Kasumi-1 (cell line): ENCODE data around the gene OSBPL2.

Experiments used
- DNase-seq, 2 experiments: peaks; one replicate each; lab custom pipeline; 2025; lab: John Stamatoyannopoulos, UW

OSBPL2 gene

GRCh38 chr20:62258499-62259293 lies 20.4 kb downstream of the OSBPL2 start:
- DNase-seq: no peak

GRCh38 chr20:62259294-62259565 lies 20.9 kb downstream of the OSBPL2 start:
- DNase-seq: no peak

DNA sequence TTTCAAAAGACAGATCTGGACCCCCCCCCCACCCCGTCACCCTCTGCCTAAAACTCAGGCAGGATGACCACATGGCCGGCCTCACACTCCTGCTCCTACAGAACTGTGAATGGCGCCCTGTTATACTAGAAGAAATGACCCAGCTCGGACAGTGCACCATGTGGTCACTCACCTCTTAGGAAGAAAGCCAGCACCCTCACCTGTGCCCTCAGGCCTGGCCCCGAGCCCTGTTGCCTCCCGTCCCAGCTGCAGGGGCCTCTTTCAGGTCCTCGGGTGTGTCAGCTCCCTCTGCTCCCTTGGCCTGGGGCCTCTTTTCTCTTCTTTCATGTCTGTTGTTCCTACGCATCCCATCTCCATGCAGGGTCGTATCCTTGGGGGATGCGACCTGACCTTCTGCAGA lies 23.7 kb downstream of the OSBPL2 start:
- DNase-seq: no peak

DNA sequence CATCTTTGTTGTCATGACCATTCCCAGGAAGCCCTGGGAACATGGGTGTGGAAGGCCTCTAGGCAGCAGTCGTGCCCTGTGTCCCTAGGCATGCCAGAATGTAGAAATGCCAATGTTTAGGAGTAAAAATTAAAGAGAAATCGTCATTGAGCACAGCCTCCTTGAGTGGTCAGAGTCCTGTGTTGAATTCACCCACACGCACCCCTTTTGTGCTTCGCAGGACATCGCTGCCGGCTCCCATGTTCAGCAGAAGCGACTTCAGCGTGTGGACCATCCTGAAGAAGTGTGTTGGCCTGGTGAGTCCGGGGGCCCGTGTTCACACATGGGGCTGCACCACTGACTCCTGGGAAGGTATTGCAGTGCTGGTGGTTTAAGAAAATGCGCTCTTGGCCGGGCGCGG lies 25.1 kb downstream of the OSBPL2 start:
- no peak for DNase-seq

DNA sequence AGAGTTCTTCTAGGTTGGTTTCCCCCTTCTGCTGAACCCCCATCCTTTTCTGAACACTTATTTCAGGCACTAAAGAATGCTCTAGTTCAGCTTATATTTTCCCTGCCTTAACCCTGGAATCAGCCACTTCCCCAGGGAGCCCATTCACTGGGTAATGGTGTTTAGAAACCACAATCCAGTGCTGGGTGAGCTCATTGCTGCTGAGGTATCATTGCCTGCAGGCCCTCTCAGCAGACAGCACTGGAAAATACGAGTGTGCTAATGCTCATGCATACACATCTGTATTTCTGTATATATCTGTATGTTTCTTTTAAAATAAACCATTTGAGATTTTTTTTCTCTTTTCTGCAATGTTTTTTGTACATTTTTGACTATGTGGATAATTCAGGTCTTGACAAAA lies 27.0 kb downstream of the OSBPL2 start:
- DNase-seq: no peak

- no peak for DNase-seq
Measured at GRCh38 chr20:62266340-62266739, 28.0 kb downstream of the OSBPL2 start.

- no peak for DNase-seq
Measured at GRCh38 chr20:62266851-62267250, 28.5 kb downstream of the OSBPL2 start.

DNA sequence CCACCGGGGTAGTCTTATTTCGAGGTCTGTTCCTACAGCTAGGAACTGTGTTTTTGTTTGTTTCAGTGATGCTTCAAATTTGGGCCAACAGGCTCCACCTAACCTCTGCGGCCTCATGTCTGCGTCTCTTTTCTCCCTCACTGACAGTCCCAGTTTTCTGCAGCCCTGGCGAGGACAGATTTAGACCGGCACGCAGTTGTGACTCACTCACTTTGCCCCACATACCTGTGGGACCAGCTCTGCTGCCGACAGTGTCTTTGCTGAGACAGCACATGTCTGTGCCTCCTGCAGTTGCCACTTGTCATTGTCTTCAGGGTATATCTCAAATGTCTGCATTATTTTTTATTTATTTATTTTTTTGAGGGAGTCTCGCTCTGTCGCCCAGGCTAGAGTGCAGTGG lies 29.2 kb downstream of the OSBPL2 start:
- DNase-seq: no peak

GRCh38 chr20:62268228-62268900 lies 30.0 kb downstream of the OSBPL2 start:
- DNase-seq: no peak

- no peak for DNase-seq
Measured at GRCh38 chr20:62269378-62269777, 31.1 kb downstream of the OSBPL2 start.

DNA sequence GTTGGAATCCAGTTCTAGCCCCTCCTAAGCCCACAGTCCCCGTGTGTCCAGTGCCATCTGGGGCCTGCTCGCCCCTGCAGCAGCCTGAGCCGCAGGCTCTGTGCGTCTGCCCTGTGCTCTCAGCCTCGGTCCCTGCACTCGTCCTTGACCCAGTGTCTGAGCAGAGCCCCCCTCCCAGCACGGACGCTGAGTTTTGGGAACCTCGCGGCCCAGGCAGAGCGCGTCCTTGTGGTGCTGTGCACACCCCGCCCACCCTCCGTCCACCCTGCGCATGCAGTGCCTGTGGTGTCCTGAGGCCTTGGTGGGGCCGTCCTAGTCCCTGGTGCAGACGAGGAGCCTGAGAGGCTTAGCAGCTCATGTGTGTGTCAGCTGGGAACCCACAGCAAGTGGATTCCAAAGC lies 31.6 kb downstream of the OSBPL2 start:
- no peak for DNase-seq

- no peak for DNase-seq
Measured at GRCh38 chr20:62272200-62272599, 33.9 kb downstream of the OSBPL2 start.

- no peak for DNase-seq
Measured at GRCh38 chr20:62273416-62273815, 35.1 kb downstream of the OSBPL2 start.

DNA sequence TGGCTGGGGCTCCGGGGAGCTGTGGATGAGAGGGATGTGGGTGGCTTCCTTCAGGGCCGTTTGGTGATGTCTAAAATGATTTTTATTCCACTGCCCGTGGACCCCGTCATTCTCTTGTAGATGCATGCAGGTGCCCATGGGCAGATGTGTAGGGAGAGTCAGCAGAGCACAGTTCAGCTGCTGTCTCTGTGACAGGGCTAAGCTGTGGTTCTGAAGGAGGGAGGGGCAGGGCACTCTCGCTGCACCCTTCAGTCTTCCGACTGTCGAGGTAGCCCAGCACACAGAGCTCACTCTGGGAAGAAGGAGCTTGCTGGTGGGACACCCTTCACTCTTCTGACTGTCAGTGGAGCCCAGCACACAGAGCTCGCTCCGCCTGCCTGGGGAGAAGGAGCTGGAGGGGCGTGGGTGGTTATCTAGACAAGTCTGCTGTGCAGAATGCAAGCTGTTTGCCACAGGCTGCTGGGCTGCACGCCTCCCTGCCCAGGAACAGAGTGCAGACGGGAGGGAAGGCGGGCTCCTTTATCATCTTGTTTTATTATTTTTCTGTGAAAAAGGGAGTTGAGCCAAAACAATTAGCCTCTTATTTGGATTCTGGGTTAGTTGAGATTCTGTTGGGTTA lies 36.1 kb downstream of the OSBPL2 start:
- no peak for DNase-seq

GRCh38 chr20:62275219-62275618 lies 36.9 kb downstream of the OSBPL2 start:
- DNase-seq: no peak

DNA sequence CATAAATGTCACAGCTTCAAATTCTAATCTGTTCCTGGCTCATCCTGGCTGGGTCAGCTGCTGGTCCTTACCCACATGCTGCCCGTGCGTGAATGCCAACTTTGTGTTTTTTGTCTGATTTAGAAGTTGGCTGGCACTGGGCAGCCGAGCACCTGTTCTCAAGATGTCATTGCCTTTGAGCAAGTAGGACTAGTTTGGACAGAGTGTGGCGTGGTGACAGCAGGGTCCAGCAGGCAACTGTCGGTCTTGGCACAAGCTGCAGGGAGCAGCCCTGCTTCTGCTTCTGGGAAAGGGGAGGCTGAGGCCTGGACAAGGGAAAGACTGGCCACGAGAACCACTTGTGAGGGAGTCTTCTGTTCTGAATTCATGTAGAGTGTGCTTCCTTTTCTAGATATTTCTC lies 38.1 kb downstream of the OSBPL2 start:
- DNase-seq: no peak

GRCh38 chr20:62277253-62277652 lies 38.9 kb downstream of the OSBPL2 start:
- DNase-seq: no peak

DNA sequence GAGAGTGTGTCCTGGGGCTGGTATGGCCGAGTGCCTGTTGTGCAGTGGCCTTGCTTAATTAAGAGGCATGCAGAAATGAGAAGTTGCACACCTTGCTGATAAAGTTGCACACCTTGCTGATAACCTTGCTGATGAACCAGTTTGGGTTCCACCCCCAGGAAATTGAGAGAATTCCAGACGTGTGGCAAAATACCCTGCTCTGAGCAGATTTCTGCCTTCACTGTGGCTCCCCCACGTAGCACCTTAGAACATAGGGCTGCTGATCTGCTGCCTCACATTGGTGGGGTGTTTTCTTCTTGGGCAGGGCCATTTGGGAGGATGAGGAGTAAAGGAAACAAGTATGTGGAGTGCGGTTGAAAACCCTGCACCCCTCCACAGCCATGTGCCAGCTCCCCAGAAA lies 42.0 kb downstream of the OSBPL2 start:
- no peak for DNase-seq

GRCh38 chr20:62281161-62281933 lies 43.0 kb downstream of the OSBPL2 start:
- DNase-seq: no peak

DNA sequence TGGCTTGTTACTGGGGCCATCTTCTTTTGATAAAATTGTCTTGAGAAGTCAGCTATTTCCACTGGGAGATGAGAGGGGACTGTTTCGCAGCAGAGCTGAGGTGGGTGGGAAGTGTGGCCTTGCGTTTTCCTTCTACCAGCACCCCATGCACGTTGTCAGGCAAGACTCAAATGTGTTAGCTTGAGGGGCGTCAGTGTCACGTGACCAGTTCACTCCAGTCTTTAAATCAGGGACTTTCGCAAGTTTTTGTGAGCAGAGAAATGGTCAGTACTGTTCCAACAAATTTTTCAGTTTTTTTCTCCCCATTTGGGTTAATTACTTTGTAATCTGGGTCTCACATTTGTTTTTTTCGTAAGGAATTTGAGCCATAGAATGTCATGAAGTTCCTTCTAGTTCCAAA lies 43.8 kb downstream of the OSBPL2 start:
- DNase-seq: no peak

DNA sequence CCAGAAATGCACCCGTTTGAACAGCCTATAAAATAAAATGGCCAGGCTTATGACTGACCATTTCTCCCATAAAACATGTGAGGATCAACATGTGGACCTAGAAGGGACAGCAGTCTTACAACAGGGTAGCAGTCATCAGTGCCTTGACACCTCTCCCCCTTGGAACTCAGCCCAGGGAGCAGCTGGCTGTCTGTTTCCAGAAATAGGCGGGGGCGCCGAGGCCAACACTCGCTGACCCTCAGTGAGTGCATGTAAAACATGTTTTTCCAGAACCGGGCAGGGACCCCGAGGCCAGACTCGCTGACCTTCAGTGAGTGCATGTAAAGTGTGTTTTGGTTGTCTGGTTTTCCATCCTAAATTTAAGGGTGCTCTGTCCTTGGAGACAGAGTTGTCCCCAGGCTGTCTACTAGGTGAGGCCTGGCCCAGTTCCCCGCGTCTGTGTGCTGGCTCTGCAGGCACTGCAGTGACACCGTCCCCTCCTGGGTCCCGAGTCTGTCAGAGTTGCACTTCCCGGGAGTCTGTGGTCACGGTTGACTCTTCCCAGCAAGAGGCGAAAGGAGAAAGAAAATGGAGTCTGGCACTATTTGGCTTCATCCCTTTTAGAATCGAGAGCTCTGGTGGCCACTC lies 44.7 kb downstream of the OSBPL2 start:
- DNase-seq: no peak

- DNase-seq: no peak
Measured at GRCh38 chr20:62284448-62284847, 46.1 kb downstream of the OSBPL2 start.
